GM18861 (cell line): ENCODE data around the gene NBPF1.
"Not testable (repeated sequence)": the region's sequence is repeated elsewhere in the genome, so short reads cannot be mapped to it uniquely, and the experiment has no call there.

Experiments
- ATAC-seq: cut with Tn5 transposase; IDR thresholded peaks from one replicate; pipeline ENCODE4 v1.9.1; 2021; ENCODE audit not compliant: unreplicated experiment

The NBPF1 gene

DNA sequence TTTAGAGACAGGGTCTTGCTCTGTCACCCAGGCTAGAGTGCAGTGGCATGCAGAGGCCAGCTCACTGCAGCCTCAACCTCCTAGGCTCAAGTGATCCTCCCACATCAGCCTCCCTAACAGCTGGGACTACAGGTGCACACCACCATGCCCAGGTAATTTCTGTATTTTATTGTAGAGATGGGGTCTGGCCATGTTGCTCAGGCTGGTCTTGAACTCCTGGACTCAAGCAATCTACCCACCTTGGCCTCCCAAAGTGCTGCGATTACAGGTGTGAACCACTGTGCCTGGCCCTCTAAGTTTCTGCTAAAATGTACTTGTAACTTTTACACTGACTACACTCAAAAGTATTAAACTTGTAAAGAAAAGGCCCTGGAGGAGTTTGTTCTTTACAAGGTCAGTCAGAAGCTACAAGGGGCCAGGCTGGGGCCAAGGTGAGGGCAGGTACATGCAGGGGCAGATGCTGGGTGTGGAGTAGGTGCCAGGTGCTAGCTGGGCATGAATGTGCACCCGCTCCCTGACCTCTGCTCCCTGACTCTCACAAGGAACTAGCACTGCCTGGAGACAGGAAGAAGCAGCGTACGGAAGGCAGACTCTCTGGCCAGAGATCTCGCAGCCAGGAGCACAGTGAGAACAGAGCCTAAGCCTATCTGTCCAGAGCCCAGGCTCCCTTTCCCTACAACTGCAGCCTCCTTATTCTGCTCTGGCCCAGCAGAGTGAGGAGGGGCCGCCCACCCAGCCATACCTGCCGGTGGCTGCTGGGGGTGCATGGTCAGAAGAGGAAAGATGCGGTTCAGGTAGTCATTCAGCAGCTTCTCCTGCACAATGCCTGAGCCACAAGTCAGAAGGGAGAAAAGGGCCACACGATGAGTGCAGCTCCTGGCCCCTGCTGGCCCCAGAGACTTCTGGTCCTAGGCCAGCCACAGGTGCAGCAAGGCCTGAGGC is 28.9 kb upstream of the NBPF1 start:
- not testable (repeated sequence) for ATAC-seq

DNA sequence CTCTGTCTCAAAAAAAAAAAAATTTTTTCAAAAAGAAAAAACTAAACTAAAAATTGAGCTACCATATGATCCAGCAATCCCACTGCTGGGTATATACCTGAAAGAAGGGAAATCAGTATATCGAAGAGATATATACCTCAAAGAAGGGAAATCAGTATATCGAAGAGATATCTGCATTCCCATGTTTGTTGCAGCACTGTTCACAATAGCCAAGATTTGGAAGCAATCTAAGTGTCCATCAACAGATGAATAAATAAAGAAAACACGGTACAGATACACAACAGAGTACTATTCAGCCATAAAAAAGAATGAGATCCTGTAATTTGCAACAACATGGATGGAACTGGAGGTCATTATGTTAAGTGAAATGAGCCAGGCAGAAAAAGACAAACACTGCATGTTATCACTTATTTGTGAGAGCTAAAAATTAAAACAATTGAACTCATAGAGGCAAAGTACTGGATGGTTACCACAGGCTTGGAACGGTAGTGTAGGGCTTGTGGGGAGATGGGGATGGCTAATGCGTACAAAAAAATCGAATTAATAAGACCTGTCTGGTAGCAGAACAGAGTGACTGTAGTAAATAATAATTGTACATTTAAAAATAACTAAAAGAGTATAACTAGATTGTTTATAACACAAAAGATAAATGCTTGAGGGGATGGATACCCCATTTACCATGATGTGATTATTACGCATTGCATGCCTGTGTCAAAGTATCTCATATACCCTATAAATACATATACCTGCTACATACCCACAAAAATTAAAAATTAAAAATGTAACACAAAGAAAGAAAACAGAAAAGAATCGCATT is 28.0 kb upstream of the NBPF1 start:
- ATAC-seq = not testable (repeated sequence)

DNA sequence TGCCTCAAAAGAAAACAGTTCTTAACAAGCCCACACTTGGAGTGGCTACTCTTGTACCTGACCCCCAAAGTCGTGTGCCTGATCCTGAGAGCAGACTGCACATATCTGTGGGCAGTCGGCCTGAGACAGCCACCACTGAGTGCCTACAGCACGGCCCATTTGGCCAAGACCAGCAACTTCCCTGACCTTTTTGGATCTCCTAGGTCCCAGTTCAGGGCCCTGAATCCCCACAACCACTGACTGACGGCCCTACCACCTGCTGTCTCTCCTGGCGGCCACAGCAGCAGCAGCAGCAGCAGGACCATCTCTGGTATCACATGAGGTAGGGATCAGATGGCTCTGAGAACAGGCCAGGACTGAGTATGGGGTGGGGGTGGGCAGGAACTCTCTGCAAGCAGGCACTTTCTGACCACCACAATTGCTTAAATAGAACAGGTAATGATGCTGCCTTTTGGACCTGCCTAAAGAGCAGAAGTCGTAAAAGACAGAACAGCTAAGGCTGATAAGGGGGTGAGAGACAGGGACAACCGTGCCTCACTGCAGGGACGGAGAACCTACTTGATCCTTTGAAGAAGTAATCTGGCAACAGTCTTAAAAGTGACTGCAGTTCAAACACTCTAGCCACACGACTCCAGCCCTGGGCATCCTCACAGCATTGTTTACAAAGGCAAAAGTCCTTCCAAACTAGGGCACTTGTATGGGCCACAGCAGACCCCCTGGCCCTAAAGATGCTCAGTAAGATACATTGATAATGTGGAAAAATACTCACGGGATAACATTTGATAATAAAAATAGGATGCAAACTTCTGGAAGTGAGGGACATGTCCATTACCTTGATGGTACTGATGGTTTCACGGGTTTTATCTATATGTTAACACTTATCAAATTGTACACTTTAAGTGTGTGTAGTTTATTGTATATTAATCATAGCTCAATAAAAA is 26.0 kb upstream of the NBPF1 start:
- ATAC-seq = not testable (repeated sequence)

DNA sequence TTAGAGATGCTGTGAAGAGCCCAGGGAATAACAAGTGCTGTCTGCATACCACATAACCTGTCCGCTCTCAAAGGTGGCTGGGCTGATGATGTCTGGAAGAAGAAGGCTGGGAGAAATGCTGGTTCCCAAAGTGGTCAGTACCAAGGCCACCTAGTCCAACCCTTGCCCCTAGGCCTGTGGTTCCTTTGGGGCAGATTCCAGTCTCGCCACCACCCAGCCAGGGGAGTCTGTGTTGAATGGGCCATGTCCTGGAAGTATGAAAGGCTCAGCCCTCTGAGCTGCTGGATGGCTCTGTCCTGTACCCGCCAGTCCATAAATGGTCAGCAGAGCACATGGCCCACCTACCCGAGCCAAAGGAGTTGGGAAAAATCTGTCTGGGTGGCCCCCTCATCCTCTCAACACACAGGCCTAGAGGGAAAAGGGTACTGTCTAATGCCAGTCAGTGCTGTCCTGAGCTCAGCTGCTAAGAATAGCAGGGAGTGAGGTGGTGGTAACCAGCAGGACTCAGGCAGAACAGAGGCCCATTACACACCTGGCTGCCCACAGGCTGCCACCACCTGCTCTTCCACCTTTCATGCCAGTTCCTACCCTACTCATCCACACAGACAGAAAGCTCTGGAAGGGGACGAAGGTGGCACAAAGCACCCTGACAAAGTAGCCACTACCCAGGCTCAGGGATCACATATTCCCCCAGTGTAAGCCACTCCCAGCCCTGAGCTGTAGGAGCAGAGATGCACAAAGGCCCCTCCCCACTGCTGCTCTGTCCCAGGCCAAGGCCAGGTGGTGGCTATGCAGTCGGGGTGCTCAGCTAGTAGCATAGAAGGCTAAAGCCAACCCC is 24.8 kb upstream of the NBPF1 start:
- not testable (repeated sequence) for ATAC-seq

DNA sequence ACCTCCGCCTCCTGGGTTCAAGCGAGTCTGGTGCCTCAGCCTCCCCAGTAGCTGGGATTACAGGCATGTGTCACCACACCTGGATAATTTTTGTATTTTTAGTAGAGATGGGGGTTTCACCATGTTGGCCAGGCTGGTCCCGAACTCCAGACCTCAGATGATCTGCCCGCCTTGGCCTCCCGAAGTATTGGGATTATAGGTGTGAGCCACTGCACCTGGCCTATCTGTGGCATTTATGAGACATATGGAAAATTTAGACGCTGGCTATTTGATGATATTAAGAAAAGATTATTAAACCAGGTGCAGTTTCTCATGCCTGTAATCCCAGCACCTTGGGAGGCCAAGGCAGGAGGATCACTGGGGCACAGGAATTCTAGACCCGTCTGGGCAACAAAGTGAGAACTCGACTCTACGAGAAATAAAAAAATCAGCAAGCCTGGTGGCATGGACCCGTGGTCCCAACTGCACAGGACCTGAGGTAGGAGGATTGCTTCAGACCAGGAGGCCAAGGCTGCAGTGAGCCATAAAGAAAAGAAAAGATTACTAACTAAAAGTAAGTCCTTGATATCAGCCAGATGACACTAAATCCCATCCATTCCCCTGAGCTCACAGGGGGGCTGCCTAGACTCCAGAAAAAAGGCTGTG is 23.3 kb upstream of the NBPF1 start:
- ATAC-seq = not testable (repeated sequence)

DNA sequence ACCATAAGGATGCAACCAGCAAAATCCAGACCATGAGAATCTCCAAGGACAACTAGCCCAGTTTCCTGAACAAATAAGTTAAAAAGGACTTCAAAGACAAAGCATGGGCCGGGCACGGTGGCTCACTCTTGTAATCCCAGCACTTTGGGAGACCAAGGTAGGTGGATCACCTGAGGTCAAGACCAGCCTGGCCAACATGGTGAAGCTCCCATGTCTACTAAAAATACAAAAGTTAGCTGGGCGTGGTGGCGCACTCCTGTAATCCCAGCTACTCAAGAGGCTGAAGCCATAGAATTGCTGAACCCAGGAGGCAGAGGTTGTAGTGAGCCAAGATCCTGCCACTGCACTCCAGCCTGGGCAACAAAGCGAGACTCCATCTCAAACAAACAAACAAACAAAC is 22.6 kb upstream of the NBPF1 start:
- not testable (repeated sequence) for ATAC-seq

DNA sequence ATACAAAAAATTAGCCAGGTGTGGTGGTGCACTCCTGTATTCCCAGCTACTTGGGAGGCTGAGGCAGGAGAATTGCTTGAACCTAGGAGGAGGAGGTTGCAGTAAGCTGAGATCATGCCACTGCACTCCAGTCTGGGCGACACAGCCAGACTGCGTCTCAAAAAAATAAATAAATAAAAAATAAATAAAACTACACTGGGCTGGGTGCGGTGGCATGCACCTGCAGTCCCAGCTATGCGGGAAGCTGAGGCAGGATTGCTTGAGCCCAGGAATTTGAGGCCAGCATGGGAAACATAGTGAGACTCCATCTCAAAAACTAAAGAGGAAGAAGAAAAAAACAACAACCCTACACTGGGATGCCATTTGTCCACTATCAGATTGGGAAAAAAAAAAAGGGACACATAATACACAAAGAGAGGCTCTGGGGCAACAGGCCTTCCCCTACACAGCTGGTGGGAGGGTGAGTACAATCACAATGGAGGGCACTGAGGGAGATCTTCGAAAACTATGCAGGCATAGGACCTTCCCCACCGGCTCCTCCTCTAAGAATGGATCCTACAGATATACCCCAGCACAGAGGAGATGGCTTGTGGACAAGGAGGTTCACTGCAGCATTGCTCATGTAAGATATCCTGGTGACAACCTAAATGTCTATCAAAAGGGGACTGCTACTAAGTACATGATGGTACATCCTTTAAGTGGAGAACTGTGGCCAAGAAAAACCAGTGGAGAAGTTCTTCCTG is 20.3 kb upstream of the NBPF1 start:
- ATAC-seq = not testable (repeated sequence)

DNA sequence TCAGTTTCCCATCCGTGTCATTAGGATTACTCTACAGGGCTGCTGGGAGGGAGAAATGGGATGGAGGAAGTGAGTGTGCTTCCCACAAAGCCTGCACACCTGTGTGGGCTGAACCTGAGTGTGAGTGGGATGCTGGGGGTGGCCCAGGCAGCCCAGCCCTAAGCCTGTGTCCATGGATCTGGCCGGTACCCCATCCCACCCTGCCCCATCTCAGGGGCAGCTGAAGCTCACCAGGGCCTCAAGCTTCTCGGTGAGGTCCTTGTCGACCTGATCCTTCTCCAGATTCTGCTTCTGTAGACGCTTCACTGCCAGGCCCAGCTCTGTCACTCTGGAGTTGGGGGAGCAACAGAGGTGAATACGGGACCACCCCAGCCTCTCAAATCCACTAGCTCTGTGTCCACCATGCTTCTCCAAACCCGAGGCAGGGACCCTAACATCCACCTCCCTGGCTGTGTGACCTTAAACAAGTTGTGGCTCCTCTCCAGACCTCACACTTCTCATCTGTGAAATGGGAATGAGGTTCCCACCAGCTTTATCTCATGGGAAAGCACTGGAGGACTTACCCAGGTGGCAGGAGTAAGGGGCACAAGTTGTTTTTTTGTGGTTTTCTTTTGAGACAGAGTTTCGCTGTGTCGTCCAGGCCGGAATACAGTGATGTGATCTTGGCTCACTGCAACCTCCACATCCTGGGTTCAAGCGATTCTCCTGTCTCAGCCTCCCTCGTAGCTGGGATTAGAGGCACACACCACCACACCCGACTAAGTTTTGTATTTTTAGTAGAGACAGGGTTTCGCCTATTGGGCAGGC is 18.9 kb upstream of the NBPF1 start:
- not testable (repeated sequence) for ATAC-seq

DNA sequence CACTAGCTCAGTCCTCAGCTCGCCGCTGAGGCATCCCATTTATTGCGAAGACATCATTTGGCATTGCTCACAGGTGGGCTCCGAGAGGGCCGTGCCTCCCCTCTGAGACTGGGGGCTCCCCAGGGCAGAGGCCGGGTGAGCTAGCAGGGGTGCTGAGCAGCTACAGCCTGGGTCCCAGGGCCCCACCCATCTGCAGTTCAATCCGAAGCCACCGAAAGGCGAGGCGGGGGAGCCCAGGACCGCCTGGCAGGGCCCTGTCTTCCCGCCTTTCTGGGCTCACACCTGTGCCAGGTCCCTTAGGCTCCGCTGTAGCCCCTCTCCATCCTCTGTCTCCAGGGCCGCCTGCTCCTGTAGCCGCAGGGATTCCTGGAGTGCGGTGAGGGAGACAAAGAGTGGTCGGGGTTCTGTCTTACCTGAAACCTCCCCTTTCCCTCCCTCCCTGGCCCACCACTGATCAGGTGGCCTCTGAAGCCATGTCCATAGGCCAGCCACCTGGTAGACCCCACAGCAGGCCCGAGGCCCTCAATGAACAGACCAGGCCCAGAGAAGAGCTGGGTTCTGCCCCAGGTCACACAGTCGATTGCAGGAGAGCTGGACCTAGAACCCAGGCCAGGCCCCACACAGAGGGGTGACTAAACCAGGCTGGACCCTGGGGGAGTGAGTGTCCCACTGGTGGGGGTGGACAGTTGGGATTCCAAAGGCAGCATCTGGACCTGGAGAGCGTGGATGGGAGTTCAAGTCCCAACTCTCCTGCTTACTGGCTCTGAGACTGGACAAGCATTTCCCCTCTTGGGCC is 18.1 kb upstream of the NBPF1 start:
- no peak for ATAC-seq

DNA sequence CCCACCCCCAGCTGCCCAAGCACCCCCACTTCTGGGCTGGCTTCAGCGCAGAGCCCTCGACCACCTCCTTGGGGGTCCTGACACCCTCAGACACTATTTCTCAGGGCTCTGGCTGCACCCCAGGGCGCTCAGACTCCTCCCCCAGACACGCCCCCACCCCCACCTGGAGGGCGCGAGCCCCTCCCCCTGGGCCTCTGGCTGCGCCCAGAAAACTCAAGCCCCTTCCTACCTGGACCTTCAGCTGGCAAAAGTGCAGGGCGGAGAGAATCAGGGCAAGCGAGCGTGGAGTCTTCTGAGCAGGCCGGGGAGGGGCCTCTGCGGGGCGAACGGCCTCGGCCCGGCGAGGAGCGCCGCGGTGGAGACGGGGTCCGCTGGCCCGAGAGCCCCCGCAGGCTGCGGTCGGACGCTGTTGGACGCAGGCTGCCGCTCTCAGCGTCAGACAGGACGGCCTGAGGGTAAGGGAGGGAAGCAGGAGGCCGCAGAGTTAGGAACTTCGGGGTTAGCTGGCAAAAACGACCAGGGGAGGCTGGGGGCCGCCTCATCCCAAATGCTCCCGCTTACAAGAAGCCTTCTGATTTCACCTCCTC is 17.4 kb upstream of the NBPF1 start:
- ATAC-seq = no peak

DNA sequence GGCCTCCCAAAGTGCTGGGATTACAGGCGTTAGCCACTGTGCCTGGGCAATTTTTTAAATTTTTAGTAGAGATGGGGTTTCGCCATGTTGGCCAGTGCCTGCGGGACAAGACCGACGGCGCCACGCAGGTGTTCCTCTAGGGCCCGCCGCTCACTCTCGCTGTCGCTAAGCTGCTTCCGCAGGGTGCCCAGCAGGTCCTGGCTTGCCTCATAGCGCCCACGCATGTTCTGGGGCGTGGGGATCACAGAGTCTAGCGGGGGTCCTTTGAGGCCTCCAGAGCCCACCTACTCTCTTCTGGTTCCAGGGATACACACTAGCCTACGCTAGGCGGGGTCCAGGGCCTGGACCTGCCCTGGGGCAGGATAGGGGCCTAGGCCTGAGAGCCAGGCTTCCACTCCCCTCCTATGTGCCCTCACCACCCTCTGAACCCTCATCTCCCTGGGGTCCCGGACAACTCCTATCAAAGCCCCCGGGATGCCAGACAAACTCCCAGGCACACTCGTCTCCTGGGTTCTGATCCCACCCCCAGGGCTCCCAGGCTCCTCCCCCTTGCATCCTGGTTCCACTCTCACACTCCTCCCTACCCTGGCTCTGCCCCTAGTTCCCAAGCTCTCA is 16.7 kb upstream of the NBPF1 start:
- ATAC-seq = not testable (repeated sequence)

DNA sequence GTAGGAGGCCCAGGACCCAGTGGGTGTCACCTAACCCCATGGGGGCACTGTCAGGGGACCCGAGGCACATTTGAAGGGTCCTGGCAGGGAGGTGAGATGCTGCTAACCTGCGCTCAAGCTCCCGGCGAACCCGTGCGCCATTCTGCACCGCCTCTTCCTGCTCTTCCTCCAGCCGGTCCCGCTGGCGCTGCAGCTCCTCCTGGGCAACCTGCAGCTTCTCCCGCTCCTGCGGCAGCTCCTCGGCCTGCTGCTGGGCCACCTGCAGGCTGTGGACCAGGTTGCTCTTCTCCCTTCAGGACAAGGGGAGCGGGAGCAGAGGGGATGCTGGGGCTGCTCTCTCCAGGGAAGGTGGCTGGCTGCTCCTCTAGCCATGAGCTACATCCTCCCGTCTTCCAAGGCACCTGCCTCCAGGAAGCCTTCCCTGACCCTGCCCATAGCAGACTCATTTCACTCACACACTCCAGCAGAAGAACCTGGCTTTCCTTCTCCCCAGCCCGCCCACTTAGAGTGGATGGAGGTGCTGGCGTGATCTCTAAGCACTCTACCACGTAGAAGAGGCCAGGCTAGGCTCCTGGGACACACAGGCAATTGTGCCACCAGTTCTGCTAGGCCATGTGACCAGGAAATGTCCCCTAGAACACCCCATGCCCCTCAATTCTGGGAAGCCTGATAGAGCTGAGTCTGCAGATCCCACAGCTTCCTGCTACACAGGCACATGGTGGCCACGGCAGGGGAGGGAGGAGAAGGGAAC is 15.2 kb upstream of the NBPF1 start:
- ATAC-seq = no peak

DNA sequence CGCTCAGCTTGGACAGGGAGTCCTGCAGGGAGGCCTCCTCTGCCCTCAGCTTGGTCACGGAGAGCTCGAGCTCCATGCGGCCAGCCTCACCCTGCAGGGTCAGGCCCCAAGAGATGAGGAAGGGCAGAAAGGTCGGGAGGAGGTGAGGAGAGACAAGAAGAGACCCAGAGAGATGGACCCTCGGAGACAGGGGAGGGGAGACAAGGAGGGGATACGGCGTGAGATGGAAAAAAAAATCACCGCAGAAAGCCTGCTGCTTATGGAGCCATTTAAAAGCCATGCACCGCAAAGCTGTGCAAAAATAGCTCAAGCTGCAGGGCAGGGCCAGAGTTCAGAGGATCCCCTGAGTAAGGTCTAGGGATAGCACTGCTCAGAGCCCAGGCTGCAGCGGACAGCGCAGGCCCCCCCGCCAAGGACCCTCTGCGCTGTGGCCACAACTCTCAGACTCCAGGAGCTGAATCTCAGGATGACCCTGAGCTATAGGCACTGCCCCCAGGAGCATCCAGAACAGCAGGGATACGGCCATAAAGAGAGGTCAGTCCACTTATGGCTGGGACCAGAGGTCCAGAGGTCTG is 13.1 kb upstream of the NBPF1 start:
- ATAC-seq = not testable (repeated sequence)

DNA sequence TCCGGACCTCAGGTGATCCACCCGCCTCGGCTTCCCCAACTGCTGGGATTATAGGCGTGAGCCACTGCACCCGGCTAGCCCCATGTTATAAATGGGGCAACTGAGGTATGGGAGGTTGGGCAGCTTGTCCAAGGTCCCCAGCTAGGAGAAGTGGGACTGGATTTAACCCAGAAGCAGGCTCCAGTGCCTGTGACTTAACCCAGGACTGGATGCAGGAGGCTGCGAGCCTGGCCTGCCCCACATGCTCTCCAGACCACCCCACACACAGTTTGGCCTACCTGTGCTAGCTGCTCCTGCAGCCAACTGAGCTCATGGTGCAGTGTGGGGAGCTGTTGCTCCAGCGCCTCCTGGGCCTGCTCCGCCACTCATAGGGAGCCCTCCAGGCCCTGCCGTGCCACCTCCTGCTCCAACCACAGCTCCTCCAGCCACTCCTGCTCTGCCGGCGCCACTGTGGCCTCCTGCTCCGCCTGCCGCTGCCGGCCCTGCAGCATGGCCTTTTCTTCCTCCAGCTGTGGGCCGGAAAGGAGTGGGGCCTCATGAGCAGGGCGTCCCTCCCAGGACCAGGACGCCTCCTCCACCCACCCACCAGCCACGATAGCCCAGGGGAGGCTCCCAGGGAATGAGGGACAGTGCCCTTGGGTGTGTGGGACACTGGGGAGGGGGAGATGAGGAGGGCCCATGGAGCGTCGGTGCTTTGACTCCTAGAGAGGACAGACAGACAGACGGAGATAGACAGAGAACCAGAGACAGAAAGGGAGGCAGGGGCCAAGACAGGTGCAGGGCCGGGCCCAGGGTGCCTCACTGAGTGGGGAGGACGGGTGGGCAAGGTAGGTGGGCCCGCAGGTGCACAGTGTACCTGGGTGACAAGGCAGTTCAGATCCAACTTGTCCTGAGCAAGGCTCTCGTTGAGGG is 12.4 kb upstream of the NBPF1 start:
- ATAC-seq = no peak
